A673 (cell line): ENCODE results near the gene ANKRD35. TPM values are rescaled to one million over a fixed set of nuclear protein-coding genes. Genes with fewer than 3 reads are reported as not detected.
"Not testable (repeated sequence)": the region's sequence is repeated elsewhere in the genome, so short reads cannot be mapped to it uniquely, and the experiment has no call there.

Source experiments
- BruUV-seq: library from RNA; stranded (reverse); fragments of 400-500 nt; replicated peaks from 2 replicates; lab custom pipeline; 2021; lab: Mats Ljungman, UMichigan
- CTCF ChIA-PET: fragments of 300-600 bp; sonication (Branson Sonifier 250); formaldehyde crosslinking; loops from one replicate; lab custom pipeline; 2022; ENCODE audit warnings: antibody characterized with exemption; lab: Charles Lee
- POLR2A ChIA-PET: fragments of 300-600 bp; sonication (Branson Sonifier 250); formaldehyde crosslinking; loops from one replicate; lab custom pipeline; 2022; ENCODE audit warnings: antibody characterized with exemption; ENCODE audit not compliant: low non-redundant PET; lab: Charles Lee
- DNase-seq: peaks from one replicate; pipeline ENCODE4 v3.0.0-alpha.2; 2015; ENCODE audit warnings: low spot score
- H3K27ac ChIP-seq: fragments of 200-600 bp; sonication (generic); 2 replicates; pipeline ENCODE4 v1.5.1; 2016; ENCODE audit warnings: mixed run types, low read depth, mild to moderate bottlenecking, mixed read lengths, antibody characterized with exemption, low read length; ENCODE audit not compliant: poor library complexity, severe bottlenecking
- H3K27me3 ChIP-seq: fragments of 200-600 bp; sonication (generic); replicated peaks from 2 replicates; pipeline ENCODE4 v1.6.1; 2017; ENCODE audit warnings: mixed run types, low read depth, mild to moderate bottlenecking, mixed read lengths, antibody characterized with exemption, low read length; ENCODE audit not compliant: insufficient read depth, poor library complexity
- H3K36me3 ChIP-seq: fragments of 200-600 bp; sonication (generic); 2 replicates; pipeline ENCODE4 v1.6.1; 2016; ENCODE audit warnings: mixed run types, mild to moderate bottlenecking, mixed read lengths, antibody characterized with exemption, low read length; ENCODE audit not compliant: insufficient read depth, poor library complexity, severe bottlenecking
- H3K4me1 ChIP-seq: fragments of 200-600 bp; sonication (generic); 2 replicates; pipeline ENCODE4 v1.6.1; 2017; ENCODE audit warnings: mixed run types, mild to moderate bottlenecking, mixed read lengths, antibody characterized with exemption, low read length; ENCODE audit not compliant: insufficient read depth, poor library complexity, severe bottlenecking
- H3K4me3 ChIP-seq: fragments of 200-600 bp; sonication (generic); 2 replicates; pipeline ENCODE4 v1.5.1; 2016; ENCODE audit warnings: low read depth, mixed run types, mild to moderate bottlenecking, mixed read lengths, low read length; ENCODE audit not compliant: poor library complexity, severe bottlenecking
- H3K9me3 ChIP-seq: fragments of 200-600 bp; sonication (generic); 2 replicates; pipeline ENCODE4 v1.6.1; 2016; ENCODE audit warnings: mixed run types, low read depth, mild to moderate bottlenecking, mixed read lengths, antibody characterized with exemption, low read length; ENCODE audit not compliant: poor library complexity, severe bottlenecking
- CTCF ChIP-seq: fragments of 300-800, 200-600 bp; sonication (generic); conservative IDR thresholded peaks from 2 replicates; pipeline ENCODE4 v1.5.1; 2017; ENCODE audit warnings: low read depth, mild to moderate bottlenecking, antibody characterized with exemption, low read length, moderate library complexity, mixed read lengths
- EZH2 ChIP-seq: fragments of 200-600 bp; sonication (generic); IDR thresholded peaks from 2 replicates; pipeline ENCODE4 v1.6.1; 2017; ENCODE audit warnings: borderline replicate concordance, low read depth, mild to moderate bottlenecking, mixed read lengths, antibody characterized with exemption, low read length; ENCODE audit not compliant: poor library complexity, severe bottlenecking
- intact Hi-C: fragments of 100-400 bp; cut with micrococcal nuclease; formaldehyde crosslinking; loops from one replicate; pipeline ENCODE4 v1.10.0; 2022; ENCODE audit not compliant: unreplicated experiment
- total RNA-seq: library from RNA; stranded (reverse); gene quantifications from 2 replicates; pipeline ENCODE4 v1.2.3, GENCODE V29; 2021

ANKRD35 gene
- total RNA-seq, 1 experiment from 2014 or later = not detected

GRCh38 chr1:145845144-145845513 lies 40.5 kb downstream of the ANKRD35 start:
- BruUV-seq = no TSS peak
- Histone ChIP-seq H3K36me3 (peaks cover 46% of the 10 kb centered on the region), H3K4me3 (peak overlapping the region; percentile 74), H3K4me1 (peaks cover 12% of the 10 kb centered on the region), H3K9me3 (no peaks in the 10 kb centered on the region), H3K27ac (peak overlapping the region; percentile 85), H3K27me3 (no peaks in the 10 kb centered on the region)
- DNase-seq = no peak
- POLR2A ChIA-PET = interaction anchor here (0.5 to 1.0 kb wide), 4 partner anchors 18 to 41 kb away, joined by 3 to 7 read pairs (median 4); partner anchors contain the start of genes POLR3C and RNF115
- TF ChIP-seq EZH2 = no peak
- no peak for TF ChIP-seq CTCF
- intact Hi-C loops = loop anchor here (2.0 to 5.0 kb wide), 2 partner anchors 132 to 172 kb away; no protein-coding TSS in a partner anchor
- CTCF ChIA-PET = interaction anchor here (0.6 to 2.9 kb wide), 8 partner anchors 12 to 167 kb away, joined by 3 to 25 read pairs (median 4); partner anchors contain the start of genes ANKRD34A, PIAS3 and POLR3GL

- Histone ChIP-seq H3K27ac (no peak overlapping the region), H3K4me1 (peaks cover 12% of the 10 kb centered on the region), H3K27me3 (no peaks in the 10 kb centered on the region), H3K9me3 (no peaks in the 10 kb centered on the region), H3K4me3 (no peak overlapping the region), H3K36me3 (peaks cover 48% of the 10 kb centered on the region)
- TF ChIP-seq EZH2 (no peak), CTCF (no peak)
- CTCF ChIA-PET = interaction anchor here (0.6 kb wide), 1 partner anchor 133 kb away, joined by 4 read pairs; no protein-coding TSS in a partner anchor
- intact Hi-C loops = no loop called here
- BruUV-seq = no TSS peak
- DNase-seq = no peak
- POLR2A ChIA-PET = no interaction called here
Observed at GRCh38 chr1:145843031-145843430, 42.6 kb downstream of the ANKRD35 start.

GRCh38 chr1:145837656-145838055 lies 48.0 kb downstream of the ANKRD35 start:
- no TSS peak for BruUV-seq
- H3K4me1 ChIP-seq = no peaks in the 10 kb centered on the region
- no peaks in the 10 kb centered on the region for H3K27me3 ChIP-seq
- no peak overlapping the region for H3K4me3 ChIP-seq
- ChIA-PET CTCF (no interaction called here), POLR2A (no interaction called here)
- TF ChIP-seq EZH2 (no peak), CTCF (no peak)
- H3K36me3 ChIP-seq = peaks cover 89% of the 10 kb centered on the region
- H3K27ac ChIP-seq = no peak overlapping the region
- no peak for DNase-seq
- no peaks in the 10 kb centered on the region for H3K9me3 ChIP-seq
- intact Hi-C loops = loop anchor here (2.0 kb wide), 1 partner anchor 13 kb away; the partner anchor contains the start of genes POLR3C and RNF115

- BruUV-seq, H3K4me1 ChIP-seq, POLR2A ChIA-PET: not testable (repeated sequence)
Observed at GRCh38 chr1:145830810-145831209, 54.9 kb downstream of the ANKRD35 start.

More at GRCh38 chr1:145830810-145831209, 54.9 kb downstream of the ANKRD35 start:
- intact Hi-C loops, H3K27me3 ChIP-seq, DNase-seq, H3K4me3 ChIP-seq, H3K9me3 ChIP-seq, H3K27ac ChIP-seq: not testable (repeated sequence)
- CTCF ChIA-PET = interaction anchor here (0.7 kb wide), 1 partner anchor 176 kb away, joined by 5 read pairs; no protein-coding TSS in a partner anchor
- peaks cover 91% of the 10 kb centered on the region for H3K36me3 ChIP-seq
